GM21528 (cell line): ENCODE data around the gene ADPRHL1.

ENCODE experiments used
- ATAC-seq: cut with Tn5 transposase; IDR thresholded peaks from one replicate; pipeline ENCODE4 v1.9.1; 2021; ENCODE audit warnings: mild to moderate bottlenecking, moderate library complexity; ENCODE audit not compliant: unreplicated experiment, low FRiP score

Gene ADPRHL1

GRCh38 chr13:113420232-113420631 is 33.1 kb downstream of the ADPRHL1 start:
- no peak for ATAC-seq

DNA sequence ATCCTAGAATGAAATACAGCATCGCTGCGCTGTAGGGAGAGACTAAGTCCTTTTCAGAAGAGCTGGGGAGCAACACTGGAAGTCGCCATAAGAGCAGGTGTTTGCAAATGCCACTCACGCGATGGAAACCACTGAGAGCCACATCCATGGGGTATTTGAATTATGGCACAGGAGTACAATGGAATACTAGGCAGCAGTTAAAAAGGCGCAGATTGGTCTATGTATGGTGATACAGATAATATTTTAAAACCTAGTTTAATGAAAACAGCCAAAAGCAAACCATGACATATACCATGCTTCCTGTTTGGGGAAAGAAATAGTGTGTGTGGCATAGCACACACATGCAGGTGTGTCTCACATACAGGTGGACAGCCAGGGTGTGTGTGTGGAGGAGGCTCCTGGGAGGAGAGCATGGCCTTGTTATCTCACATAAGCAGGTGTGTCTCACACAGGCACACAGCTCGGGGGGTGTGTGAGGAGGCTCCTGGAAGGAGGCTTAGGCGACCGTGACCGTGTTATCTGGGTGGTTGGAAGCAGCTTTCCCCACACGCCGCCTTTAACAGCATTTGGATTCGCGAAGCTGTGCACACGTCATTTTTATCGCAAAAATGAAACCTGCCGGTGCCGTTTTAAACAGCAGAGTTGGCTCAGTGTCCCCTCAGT is 33.6 kb downstream of the ADPRHL1 start:
- no peak for ATAC-seq

DNA sequence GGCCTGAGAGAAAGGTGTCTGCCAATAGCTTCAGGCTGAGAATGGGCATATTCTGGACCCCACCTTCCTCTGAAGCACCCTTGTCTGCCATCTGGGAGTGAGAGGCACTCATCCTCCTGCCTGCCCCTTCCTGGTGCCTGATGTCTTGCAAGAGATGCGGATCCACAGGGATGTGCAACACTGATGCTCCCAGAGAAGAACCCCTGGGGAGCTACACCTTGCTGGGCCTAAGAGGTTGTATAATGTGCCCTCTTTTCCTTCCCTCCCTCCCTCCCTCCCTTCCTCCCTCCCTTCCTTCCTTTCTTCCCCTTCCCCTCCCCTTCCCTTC is 34.6 kb downstream of the ADPRHL1 start:
- ATAC-seq = no peak

DNA sequence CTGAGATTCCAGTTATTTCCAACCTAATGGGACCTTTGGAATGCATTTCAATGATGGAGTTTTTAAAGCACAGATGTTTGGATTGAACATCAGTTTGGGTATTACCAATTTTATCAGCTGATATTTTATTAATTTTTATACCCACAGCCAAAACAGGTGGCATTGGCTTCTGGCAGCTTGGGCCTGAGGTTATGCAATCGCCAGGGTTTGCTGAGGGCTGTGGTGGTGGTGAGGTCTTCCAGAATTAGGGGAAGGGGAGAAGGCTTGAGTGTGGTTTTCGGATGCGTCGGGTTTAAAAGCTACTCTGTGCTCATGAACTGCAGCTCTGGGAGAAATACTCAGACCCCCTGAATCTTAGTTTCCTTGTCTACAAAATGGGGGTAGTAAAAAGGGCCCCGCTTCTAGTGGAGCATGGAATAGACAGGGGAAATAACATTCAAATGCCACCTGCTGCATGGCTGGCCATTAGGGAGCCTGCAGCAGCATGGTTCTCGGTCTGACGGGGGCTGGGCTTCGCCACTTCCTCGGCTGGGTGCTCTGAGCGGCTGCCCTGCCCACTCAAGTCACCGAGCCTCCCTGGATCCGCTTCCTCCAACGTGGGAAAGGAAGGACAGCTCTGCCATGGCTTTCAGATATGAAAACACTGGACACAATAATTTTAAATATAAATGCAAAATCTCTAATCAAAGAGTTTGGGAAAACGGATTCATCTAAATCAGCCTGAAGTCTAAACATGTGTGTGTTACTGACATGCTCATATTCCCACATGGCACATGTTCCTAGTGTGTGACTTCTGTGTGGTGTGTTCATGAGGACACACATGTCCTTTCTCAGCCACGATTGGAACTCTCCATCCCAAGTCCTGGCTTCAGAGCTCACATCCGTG is 35.2 kb downstream of the ADPRHL1 start:
- ATAC-seq = no peak

DNA sequence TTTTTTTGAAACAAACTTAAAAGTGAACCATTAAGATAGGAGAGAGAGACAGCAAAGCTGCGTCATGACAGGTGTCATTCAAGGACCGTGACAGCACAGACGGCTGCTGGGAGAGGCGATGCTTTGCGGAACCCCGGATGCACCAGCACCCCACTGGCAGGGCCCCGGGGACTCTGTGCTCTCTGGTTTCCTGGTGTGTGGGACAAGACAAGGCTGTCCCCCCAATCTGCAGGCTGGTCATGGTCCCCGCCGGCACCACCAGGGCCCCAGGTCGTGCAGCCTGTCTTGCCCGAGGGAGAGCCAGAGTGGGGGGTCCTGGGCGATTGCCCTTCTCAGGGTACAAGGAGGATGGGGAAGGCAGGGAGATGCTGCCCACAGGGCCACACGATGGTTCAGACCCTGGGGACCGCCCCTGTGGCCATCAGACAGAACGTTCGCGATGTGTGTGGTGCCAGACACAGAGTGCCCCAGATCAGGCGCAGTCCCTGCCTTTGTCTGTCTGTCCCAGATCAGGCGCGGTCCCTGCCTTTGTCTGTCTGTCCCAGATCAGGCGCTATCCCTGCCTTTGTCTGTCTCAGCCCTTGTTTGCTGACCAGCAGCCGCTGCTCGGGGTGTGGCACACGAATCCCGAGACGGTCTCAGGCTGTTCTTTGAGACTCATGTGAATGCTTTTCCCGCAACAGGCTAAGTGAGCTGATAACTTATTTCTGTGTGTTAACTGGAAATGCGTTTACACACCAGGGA is 36.1 kb downstream of the ADPRHL1 start:
- no peak for ATAC-seq

- no peak for ATAC-seq
These were observed 37.5 kb downstream of the ADPRHL1 start for GRCh38 chr13:113415825-113416224.

GRCh38 chr13:113415032-113415431 is 38.3 kb downstream of the ADPRHL1 start:
- no peak for ATAC-seq

DNA sequence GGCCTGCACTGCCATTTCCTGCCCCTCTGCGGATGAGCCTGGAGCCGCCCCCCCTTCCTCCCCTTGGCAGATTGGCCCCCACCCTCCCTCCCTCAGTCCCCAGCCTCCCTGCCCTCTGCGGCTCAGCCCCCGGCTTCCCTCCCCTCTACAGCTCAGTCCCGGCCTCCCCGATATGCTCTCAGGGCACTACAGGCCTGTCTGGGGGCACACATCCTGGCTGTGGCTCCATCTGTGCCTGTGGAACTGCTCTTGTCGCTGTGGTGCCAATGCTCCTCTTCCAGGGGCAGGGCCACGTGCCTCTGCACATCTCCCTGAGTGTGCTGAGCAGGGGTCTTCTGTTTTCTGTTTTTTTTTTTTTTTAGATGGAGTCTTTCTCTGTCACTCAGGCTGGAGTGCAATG is 39.0 kb downstream of the ADPRHL1 start:
- no peak for ATAC-seq

DNA sequence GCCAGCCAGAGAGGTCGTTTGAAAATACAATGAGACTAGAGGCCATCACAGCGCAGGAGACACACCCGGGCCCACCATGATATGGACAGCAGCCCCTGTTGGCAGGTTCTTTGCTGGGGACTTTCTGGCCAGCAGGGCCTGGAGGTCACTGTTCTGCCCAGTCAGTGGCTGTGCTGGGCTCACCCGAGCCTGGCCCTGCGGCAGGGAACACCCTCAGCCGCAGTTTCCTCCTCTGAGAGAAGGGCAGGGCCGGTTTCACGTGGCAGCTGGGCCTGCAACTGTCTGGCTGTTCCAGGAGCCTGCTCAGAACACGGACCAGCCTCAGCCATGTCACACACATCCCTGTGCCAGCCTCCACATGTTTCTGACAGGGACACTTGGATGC is 39.4 kb downstream of the ADPRHL1 start:
- ATAC-seq = no peak

DNA sequence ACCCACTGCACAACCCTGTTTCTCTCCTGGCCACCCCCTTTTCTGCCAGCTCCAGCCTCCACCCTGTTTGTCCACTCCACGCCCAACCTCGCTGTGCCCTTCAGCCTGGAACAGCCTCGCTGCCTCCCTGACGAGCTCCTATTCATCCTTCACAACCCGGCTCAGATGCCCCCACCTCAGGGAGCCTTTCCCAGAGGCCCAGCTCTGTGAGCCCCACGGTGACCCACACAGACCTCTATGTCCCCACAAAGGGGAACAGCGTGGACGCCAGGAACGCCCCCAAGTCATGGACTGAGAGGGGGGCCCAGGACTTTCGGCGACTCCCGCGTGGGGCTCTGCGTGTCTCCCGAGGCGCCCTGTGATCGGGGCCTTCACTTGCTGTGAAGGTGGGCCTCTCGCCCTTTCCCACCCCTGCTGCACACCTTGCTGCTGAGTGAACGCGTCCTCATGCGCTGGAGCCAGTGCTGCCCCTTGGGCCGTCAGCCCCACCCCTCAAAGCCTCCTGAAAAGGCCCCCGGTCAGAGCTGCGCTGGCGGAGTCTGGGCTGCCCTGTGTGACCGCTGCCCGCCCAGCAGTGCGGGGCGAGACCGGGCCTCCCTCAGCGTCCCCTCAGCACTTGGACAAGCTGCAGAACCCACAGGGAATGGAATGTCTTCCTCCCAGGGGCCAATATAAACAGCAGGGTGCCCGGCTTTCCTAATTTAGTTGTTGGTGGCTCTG is 40.0 kb downstream of the ADPRHL1 start:
- no peak for ATAC-seq

DNA sequence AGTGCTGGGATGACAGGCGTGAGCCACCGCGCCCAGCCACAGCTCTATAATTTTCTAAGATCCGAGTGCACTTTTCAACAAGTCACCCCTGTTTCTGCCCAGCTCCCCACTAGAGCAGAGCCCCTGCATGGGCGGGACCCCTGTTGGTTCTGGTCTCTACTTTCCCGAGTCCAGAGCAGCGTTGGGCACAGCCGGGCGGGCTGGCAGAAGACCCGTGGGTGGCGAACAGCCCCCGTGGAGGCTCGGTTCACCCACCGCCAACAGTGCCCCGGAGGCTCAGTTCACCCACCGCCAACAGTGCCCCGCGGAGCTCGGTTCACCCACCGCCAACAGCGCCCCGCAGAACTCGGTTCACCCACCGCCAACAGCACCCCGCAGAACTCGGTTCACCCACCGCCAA is 40.8 kb downstream of the ADPRHL1 start:
- no peak for ATAC-seq

DNA sequence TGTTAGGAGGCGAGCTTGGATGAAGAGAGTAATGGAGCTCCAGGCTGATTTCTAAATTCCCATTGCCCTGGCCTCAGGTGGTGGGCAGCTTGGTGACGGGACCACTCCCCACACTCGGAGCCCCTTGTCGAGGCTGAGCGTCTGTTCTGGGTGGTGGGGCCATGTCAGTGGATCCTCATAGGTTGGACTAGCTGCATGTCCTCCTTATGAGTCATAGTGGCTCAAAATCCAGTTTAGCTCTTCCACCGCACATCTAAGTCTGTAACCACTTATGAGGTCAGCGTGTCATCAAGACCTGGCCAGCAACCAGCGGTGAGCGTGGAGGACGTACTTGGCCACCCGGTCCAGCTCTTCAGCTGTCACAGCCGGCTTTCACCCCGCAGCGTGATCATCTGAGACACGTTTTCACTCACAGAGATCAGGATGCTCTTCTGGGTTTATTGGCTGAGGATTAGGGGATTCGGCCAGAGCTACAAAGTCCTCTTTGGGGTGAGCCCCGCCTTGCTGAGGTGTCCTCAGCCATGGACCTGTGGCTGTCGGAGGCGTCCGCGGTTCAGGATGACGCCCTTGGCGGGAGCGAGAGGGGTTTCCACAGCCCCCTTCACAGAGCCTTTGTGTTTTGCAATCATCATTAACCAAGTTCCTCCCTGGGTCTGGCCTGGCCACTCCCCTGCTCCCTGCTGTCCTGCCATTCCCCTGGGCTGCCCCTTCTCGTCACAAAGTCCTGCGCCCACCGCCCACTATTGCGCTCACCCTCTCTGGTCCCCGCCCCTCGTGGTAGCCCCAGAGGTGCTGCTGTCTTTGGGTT is 41.9 kb downstream of the ADPRHL1 start:
- no peak for ATAC-seq

GRCh38 chr13:113410472-113411201 is 42.7 kb downstream of the ADPRHL1 start:
- no peak for ATAC-seq

- ATAC-seq = no peak
These were observed 44.7 kb downstream of the ADPRHL1 start for GRCh38 chr13:113408562-113408961.

- no peak for ATAC-seq
These were observed 45.5 kb downstream of the ADPRHL1 start for GRCh38 chr13:113407531-113408393.

GRCh38 chr13:113407103-113407530 is 46.2 kb downstream of the ADPRHL1 start:
- ATAC-seq = no peak

DNA sequence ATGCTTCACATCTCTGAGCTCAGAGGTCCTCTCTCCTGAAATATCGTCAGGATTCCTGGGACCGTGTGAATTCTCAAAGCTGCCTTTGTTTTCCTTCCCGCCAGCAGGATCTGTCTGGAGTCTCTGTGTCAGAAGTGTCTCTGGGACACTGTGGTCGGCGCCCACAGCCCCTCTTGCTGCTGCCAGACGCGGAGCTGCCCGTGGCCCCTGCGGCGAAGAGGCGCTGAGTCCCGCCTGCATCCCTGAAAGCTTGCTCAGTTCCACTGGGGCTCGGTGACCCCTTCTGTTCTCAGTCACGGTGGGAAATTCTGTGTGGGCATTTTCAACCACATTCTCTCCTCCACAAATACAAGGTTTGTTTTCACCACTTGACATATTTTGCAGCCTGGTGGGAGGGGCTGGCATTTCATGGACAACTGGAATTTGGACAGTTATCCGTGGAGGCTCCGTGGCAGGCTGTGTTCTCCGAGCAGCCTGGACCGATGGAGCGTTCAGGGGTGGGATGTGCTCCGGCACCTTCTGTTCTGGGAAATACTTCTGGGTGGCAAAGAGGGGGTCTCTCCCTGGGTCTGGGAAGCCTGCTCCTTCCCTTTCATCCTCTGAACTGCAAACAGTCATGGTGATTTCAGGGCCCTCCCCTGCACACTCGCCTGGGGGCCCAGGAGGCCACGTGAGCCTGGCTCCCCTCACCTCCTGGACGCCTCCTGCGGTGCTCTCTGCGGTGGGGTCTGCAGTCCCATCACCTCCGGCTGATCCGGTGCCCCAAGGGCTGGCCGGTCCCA is 46.8 kb downstream of the ADPRHL1 start:
- ATAC-seq = no peak
